Astrocyte (in vitro differentiated cells and primary cell): ENCODE results near the gene OR4C6. TPM values are rescaled to one million over a fixed set of nuclear protein-coding genes. Genes with fewer than 3 reads are reported as not detected.

Experiments used
- DNase-seq: peaks from one replicate; pipeline ENCODE4 v3.0.0-alpha.2; 2010; ENCODE audit warnings: low read depth
- FAIRE-seq: peaks from 2 replicates; lab custom pipeline; 2011; peaks lifted over from hg19 to GRCh38; lab: Jason Lieb, UNC
- H2AFZ ChIP-seq: 2 replicates; pipeline ENCODE4 v1.6.0; 2012; ENCODE audit warnings: low read depth, low read length, inconsistent platforms
- H3K27ac ChIP-seq: 2 replicates; pipeline ENCODE4 v1.5.1; 2011; ENCODE audit warnings: low read depth, low read length, inconsistent platforms
- H3K27me3 ChIP-seq: 2 replicates; pipeline ENCODE4 v1.6.0; 2011; ENCODE audit warnings: low read length, inconsistent platforms; ENCODE audit not compliant: insufficient read depth
- H3K36me3 ChIP-seq: 2 replicates; pipeline ENCODE4 v1.5.1; 2011; ENCODE audit warnings: low read length, inconsistent platforms; ENCODE audit not compliant: insufficient read depth
- H3K4me1 ChIP-seq: 2 replicates; pipeline ENCODE4 v1.5.1; 2011; ENCODE audit warnings: low read length, inconsistent platforms; ENCODE audit not compliant: insufficient read depth
- H3K4me2 ChIP-seq: 2 replicates; pipeline ENCODE4 v1.6.0; 2012; ENCODE audit warnings: low read length, inconsistent platforms
- H3K4me3 ChIP-seq: 2 replicates; pipeline ENCODE4 v1.5.1; 2011; ENCODE audit warnings: low read depth, mild to moderate bottlenecking, low read length, inconsistent platforms; ENCODE audit not compliant: insufficient read depth
- H3K79me2 ChIP-seq: 2 replicates; pipeline ENCODE4 v1.6.0; 2012; ENCODE audit warnings: mild to moderate bottlenecking, low read length, inconsistent platforms; ENCODE audit not compliant: insufficient read depth
- H3K9ac ChIP-seq: 2 replicates; pipeline ENCODE4 v1.6.0; 2012; ENCODE audit warnings: mild to moderate bottlenecking, low read length, inconsistent platforms
- H3K9me3 ChIP-seq: 2 replicates; pipeline ENCODE4 v1.5.1; 2012; ENCODE audit warnings: low read depth, mild to moderate bottlenecking, low read length, inconsistent platforms; ENCODE audit not compliant: insufficient read depth
- H4K20me1 ChIP-seq: 2 replicates; pipeline ENCODE4 v1.6.0; 2012; ENCODE audit warnings: low read length, inconsistent platforms; ENCODE audit not compliant: insufficient read depth
- H3K27ac Mint-ChIP-seq: one replicate; pipeline ENCODE4 v1.8.0; 2021; ENCODE audit warnings: mild to moderate bottlenecking, mixed read lengths; ENCODE audit not compliant: unreplicated experiment
- H3K27me3 Mint-ChIP-seq: one replicate; pipeline ENCODE4 v1.8.0; 2021; ENCODE audit warnings: low read depth, mixed read lengths; ENCODE audit not compliant: unreplicated experiment
- H3K36me3 Mint-ChIP-seq: one replicate; pipeline ENCODE4 v1.8.0; 2021; ENCODE audit warnings: low read depth, mixed read lengths; ENCODE audit not compliant: unreplicated experiment
- H3K4me1 Mint-ChIP-seq: one replicate; pipeline ENCODE4 v1.8.0; 2021; ENCODE audit warnings: low read depth, mixed read lengths; ENCODE audit not compliant: unreplicated experiment
- H3K4me3 Mint-ChIP-seq: one replicate; pipeline ENCODE4 v1.8.0; 2021; ENCODE audit warnings: mild to moderate bottlenecking, moderate library complexity, mixed read lengths; ENCODE audit not compliant: unreplicated experiment
- H3K9me3 Mint-ChIP-seq: one replicate; pipeline ENCODE4 v1.8.0; 2021; ENCODE audit warnings: mild to moderate bottlenecking, mixed read lengths; ENCODE audit not compliant: unreplicated experiment
- EZH2 ChIP-seq: IDR thresholded peaks from 2 replicates; pipeline ENCODE4 v1.6.1; 2012; ENCODE audit warnings: mild to moderate bottlenecking, low read length, inconsistent platforms; ENCODE audit not compliant: insufficient read depth
- total RNA-seq: library from RNA; stranded (reverse); gene quantifications from 2 replicates; pipeline ENCODE4 v1.2.1, GENCODE V29; 2021
- TF ChIP-seq, protein P1 (sequence below): IDR thresholded peaks from 2 replicates; pipeline ENCODE4 v1.5.1; 2011; ENCODE audit warnings: low read depth, mild to moderate bottlenecking, inconsistent platforms, low read length, moderate library complexity; ENCODE audit not compliant: insufficient read depth

The OR4C6 gene
- total RNA-seq, 1 donor from 2014 or later = not detected

DNA sequence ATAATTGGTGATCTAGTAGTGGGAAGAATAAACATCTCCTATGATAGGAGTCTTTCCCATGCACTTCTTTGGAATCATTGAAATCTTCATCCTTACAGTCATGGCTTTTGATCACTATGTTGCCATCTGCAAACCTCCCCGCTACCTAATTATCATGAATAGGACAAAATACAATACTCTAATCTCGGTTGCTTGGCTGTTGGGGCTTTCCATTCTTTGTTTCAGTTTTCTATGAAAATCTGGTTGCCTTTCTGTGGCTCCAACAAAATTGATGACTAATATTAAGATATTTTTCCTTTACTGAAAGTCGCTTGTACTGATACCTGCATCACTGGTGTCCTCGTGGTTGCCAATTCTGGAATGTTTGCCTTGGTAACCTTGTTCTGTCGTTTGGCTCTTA lies 11.9 kb downstream of the OR4C6 start:
- no peak overlapping the region for H3K27ac ChIP-seq
- no peak overlapping the region for H2AFZ ChIP-seq
- no peak for FAIRE-seq
- Mint-ChIP-seq H3K4me1 (no peaks in the 10 kb centered on the region), H3K27me3 (no peaks in the 10 kb centered on the region), H3K36me3 (no peaks in the 10 kb centered on the region), H3K4me3 (no peak overlapping the region), H3K9me3 (peaks cover 2% of the 10 kb centered on the region), H3K27ac (no peak overlapping the region)
- H3K79me2 ChIP-seq = no peaks in the 10 kb centered on the region
- no peaks in the 10 kb centered on the region for H3K36me3 ChIP-seq
- H3K27me3 ChIP-seq = no peaks in the 10 kb centered on the region
- H3K9me3 ChIP-seq = peaks cover 6% of the 10 kb centered on the region
- no peaks in the 10 kb centered on the region for H3K4me1 ChIP-seq
- TF ChIP-seq EZH2 = no peak
- TF ChIP-seq, protein P1, sequence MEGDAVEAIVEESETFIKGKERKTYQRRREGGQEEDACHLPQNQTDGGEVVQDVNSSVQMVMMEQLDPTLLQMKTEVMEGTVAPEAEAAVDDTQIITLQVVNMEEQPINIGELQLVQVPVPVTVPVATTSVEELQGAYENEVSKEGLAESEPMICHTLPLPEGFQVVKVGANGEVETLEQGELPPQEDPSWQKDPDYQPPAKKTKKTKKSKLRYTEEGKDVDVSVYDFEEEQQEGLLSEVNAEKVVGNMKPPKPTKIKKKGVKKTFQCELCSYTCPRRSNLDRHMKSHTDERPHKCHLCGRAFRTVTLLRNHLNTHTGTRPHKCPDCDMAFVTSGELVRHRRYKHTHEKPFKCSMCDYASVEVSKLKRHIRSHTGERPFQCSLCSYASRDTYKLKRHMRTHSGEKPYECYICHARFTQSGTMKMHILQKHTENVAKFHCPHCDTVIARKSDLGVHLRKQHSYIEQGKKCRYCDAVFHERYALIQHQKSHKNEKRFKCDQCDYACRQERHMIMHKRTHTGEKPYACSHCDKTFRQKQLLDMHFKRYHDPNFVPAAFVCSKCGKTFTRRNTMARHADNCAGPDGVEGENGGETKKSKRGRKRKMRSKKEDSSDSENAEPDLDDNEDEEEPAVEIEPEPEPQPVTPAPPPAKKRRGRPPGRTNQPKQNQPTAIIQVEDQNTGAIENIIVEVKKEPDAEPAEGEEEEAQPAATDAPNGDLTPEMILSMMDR = no peak
- DNase-seq = no peak
- no peak overlapping the region for H3K9ac ChIP-seq
- no peak overlapping the region for H3K4me2 ChIP-seq
- no peaks in the 10 kb centered on the region for H4K20me1 ChIP-seq
- H3K4me3 ChIP-seq = no peak overlapping the region

DNA sequence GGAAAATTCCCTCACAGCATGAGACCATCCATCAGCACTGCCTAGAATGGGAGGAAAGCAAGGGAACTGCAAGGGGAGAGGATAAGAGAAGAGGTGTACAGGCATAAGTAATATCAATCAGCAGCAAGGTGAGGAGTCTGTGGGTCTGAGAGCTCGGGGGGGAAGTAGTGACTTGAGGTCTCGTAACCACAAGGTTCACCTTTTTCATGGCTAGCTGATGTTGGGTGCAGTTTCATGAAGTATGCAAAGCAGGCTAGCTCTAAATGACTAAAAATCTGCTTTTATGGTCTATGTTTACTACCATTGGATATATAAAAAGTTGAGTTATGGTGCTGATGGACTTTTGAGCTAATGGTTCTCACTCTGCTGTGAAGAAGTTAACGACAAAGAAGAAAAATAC lies 35.8 kb downstream of the OR4C6 start:
- no peaks in the 10 kb centered on the region for H3K27me3 Mint-ChIP-seq
- Histone ChIP-seq H3K27ac (no peak overlapping the region), H3K4me1 (no peaks in the 10 kb centered on the region), H3K9me3 (peaks cover 16% of the 10 kb centered on the region), H3K36me3 (no peaks in the 10 kb centered on the region), H4K20me1 (no peaks in the 10 kb centered on the region), H3K4me2 (no peak overlapping the region), H3K27me3 (no peaks in the 10 kb centered on the region), H3K79me2 (no peaks in the 10 kb centered on the region), H3K9ac (no peak overlapping the region), H3K4me3 (no peak overlapping the region), H2AFZ (no peak overlapping the region)
- peaks cover 7% of the 10 kb centered on the region for H3K9me3 Mint-ChIP-seq
- FAIRE-seq (no peak), DNase-seq (no peak)
- no peak overlapping the region for H3K27ac Mint-ChIP-seq
- TF ChIP-seq, protein P1 = no peak
- TF ChIP-seq EZH2 = no peak
- no peaks in the 10 kb centered on the region for H3K4me1 Mint-ChIP-seq
- H3K4me3 Mint-ChIP-seq = no peak overlapping the region
- H3K36me3 Mint-ChIP-seq = no peaks in the 10 kb centered on the region

DNA sequence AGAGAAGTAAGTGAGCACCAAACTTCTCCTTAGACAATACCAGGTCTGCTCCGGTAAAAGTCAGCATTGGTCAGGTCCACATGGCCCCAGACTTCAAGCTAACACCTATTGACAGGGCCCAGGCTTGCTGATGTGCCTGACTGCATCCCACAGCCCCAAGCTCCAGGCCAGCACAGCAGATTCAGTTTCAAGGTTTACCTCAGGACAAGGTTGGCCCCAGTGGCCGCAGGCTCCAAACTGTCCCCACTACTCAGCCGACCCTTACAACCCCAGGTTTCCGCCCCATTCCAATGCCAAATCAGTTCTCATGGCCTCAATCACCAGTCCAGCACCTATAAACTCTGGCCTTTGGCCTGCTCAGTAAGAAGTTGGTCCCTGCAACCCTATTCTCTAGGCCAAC lies 39.4 kb downstream of the OR4C6 start:
- no peaks in the 10 kb centered on the region for H4K20me1 ChIP-seq
- H3K79me2 ChIP-seq = no peaks in the 10 kb centered on the region
- H3K36me3 ChIP-seq = no peaks in the 10 kb centered on the region
- TF ChIP-seq EZH2 = no peak
- TF ChIP-seq, protein P1 = no peak
- H2AFZ ChIP-seq = no peak overlapping the region
- no peak overlapping the region for H3K27ac Mint-ChIP-seq
- no peaks in the 10 kb centered on the region for H3K36me3 Mint-ChIP-seq
- no peaks in the 10 kb centered on the region for H3K4me1 ChIP-seq
- DNase-seq (no peak), FAIRE-seq (no peak)
- peaks cover 10% of the 10 kb centered on the region for H3K9me3 Mint-ChIP-seq
- no peak overlapping the region for H3K4me2 ChIP-seq
- no peak overlapping the region for H3K4me3 ChIP-seq
- no peaks in the 10 kb centered on the region for H3K4me1 Mint-ChIP-seq
- H3K27me3 Mint-ChIP-seq = no peaks in the 10 kb centered on the region
- peaks cover 16% of the 10 kb centered on the region for H3K9me3 ChIP-seq
- H3K27me3 ChIP-seq = no peaks in the 10 kb centered on the region
- H3K9ac ChIP-seq = no peak overlapping the region
- no peak overlapping the region for H3K4me3 Mint-ChIP-seq
- no peak overlapping the region for H3K27ac ChIP-seq
